GM18498 (cell line): ENCODE data around the gene CRYBG2.

Source experiments
- ATAC-seq: cut with Tn5 transposase; IDR thresholded peaks from one replicate; pipeline ENCODE4 v1.9.1; 2021; ENCODE audit warnings: mild to moderate bottlenecking, moderate library complexity; ENCODE audit not compliant: unreplicated experiment

CRYBG2 gene

GRCh38 chr1:26282401-26282918, 71.5 kb downstream of the CRYBG2 start:
- ATAC-seq = no peak

- no peak for ATAC-seq
Measured at GRCh38 chr1:26281971-26282370, 72.0 kb downstream of the CRYBG2 start.

DNA sequence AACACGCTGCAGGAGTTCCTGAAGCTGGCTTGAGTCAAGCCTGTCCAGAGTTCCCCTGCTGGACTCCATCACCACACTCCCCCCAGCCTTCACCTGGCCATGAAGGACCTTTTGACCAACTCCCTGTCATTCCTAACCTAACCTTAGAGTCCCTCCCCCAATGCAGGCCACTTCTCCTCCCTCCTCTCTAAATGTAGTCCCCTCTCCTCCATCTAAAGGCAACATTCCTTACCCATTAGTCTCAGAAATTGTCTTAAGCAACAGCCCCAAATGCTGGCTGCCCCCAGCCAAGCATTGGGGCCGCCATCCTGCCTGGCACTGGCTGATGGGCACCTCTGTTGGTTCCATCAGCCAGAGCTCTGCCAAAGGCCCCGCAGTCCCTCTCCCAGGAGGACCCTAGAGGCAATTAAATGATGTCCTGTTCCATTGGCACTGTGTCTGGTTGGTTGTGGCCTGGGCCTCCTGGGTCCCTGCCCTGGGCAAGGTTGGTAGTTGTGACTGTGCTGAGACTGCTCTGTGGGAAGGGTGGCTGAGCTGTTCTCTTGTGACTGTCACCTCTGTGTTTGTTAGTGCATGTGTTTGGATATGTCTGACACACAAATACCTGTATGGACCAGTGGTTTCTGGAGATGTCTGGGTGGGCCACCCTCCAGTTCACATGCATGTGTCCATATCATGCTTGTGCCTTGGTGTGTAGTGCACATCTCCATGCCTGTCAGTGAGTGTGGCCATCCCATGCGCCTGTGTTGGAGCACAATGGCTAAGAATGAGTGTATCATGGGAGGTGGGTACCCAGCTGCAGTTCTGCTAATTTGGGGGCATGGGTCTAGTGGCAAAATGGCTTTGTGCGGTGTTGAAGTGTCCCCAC, 72.6 kb downstream of the CRYBG2 start:
- no peak for ATAC-seq

GRCh38 chr1:26280333-26281042, 73.4 kb downstream of the CRYBG2 start:
- no peak for ATAC-seq

GRCh38 chr1:26279456-26280332, 74.2 kb downstream of the CRYBG2 start, which contains the start of gene SH3BGRL3:
SH3BGRL3 (plus strand) TSS chr1:26280086; CDS start chr1:26280156, 70 bp downstream.
- peak; percentile 78 for ATAC-seq

GRCh38 chr1:26278724-26279455, 75.0 kb downstream of the CRYBG2 start:
- no peak for ATAC-seq

DNA sequence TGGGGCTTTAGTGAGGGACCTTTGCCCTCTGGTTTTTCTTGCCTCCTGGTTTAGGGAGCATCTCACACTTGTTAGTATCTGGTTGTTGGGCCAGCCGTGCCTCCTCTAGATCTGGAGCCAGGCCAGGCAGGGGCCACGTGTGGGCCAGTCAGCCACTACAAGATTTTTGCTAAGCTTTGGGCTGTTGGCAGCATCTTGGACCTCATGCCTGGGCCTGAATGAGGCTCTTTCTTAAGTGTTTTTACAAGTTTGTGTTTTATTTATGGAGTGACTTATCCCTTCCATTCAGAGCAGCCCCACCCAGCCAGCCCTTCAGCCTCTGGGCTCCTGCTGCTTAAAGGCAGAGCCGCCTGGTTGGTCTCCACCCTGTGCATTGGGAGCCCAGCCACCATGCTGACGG, 75.6 kb downstream of the CRYBG2 start:
- ATAC-seq = no peak

DNA sequence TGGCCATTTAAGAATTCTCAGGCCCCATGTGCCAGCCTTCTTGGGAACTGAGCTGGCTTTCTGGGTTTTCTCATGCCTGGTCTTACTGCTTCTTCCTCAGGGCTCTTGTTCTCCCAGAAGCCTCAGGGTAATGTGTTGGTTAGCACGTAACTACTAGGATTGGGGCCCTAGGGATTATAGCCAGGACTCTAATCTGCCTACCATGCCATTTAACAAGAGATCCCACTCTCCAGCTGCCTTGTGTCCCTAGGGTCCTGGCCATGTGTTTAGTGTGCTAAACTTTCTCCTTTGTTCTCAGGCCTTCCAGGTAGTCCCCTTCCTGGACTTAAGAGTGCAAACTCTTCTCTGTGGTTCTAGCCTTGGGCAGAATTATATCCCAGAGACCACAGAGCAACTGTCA, 76.2 kb downstream of the CRYBG2 start:
- no peak for ATAC-seq

- no peak for ATAC-seq
Measured at GRCh38 chr1:26277261-26277661, 76.7 kb downstream of the CRYBG2 start.

GRCh38 chr1:26276432-26276838, 77.5 kb downstream of the CRYBG2 start:
- ATAC-seq = no peak

GRCh38 chr1:26275580-26276431, 78.1 kb downstream of the CRYBG2 start:
- no peak for ATAC-seq

- no peak for ATAC-seq
Measured at GRCh38 chr1:26274801-26275425, 79.0 kb downstream of the CRYBG2 start.
